A549 (cell line): ENCODE data around the gene NSUN4. TPM values are rescaled to one million over a fixed set of nuclear protein-coding genes. Genes with fewer than 3 reads are reported as not detected.

Source experiments
- ATAC-seq, 2 experiments: fragments of 200-7000 bp in 1 of 2; fragments of >200 bp in 1 of 2; cut with Nextera tagmentation in 1 of 2; cut with Tn5 transposase in 1 of 2; 3 replicates each; pipeline versions ENCODE4 v1.8.0 to v1.9.1; 2018 to 2020; ENCODE audit warnings: mild to moderate bottlenecking in 1 of 2, moderate library complexity in 1 of 2
- CTCF ChIA-PET: fragments of 300-600 bp; sonication (Branson Sonifier 250); formaldehyde crosslinking; extraction: SDS; loops from one replicate; lab custom pipeline; 2021; ENCODE audit warnings: antibody characterized with exemption, inconsistent platforms; lab: Yijun Ruan, JAX
- POLR2A ChIA-PET: fragments of 350-600 bp; formaldehyde crosslinking; extraction: SDS; loops from one replicate; lab custom pipeline; 2021; ENCODE audit warnings: antibody characterized with exemption, inconsistent platforms; lab: Yijun Ruan, JAX
- DNase-seq, 2 experiments: peaks; one replicate each; pipeline versions ENCODE4 v3.0.0 to v3.0.0-alpha.2; 2011 to 2016; ENCODE audit warnings: low read depth in 1 of 2, low spot score in 1 of 2
- FAIRE-seq: peaks from 2 replicates; lab custom pipeline; 2011; peaks lifted over from hg19 to GRCh38; lab: Jason Lieb, UNC
- H3K27ac ChIP-seq, 2 experiments: fragments of >200 bp; sonication (Bioruptor Twin); formaldehyde crosslinking; 3 replicates each; pipeline ENCODE4 v1.5.1; 2016 to 2017
- H3K4me1 ChIP-seq: fragments of >200 bp; sonication (Bioruptor Twin); formaldehyde crosslinking; 3 replicates; pipeline ENCODE4 v1.6.1; 2016
- H3K4me2 ChIP-seq: fragments of >200 bp; sonication (Bioruptor Twin); formaldehyde crosslinking; 3 replicates; pipeline ENCODE4 v1.6.1; 2016
- H3K4me3 ChIP-seq: fragments of >200 bp; sonication (Bioruptor Twin); formaldehyde crosslinking; 3 replicates; pipeline ENCODE4 v1.5.1; 2016
- H3K9me3 ChIP-seq: fragments of >200 bp; sonication (Bioruptor Twin); formaldehyde crosslinking; 3 replicates; pipeline ENCODE4 v1.6.1; 2016
- ATOH8 ChIP-seq: fragments of 250-450 bp; sonication (Bioruptor Pico); IDR thresholded peaks from 2 replicates; pipeline ENCODE4 v1.5.0; 2020; ENCODE audit warnings: low read depth, mild to moderate bottlenecking, moderate library complexity
- BHLHE40 ChIP-seq: IDR thresholded peaks from 2 replicates; pipeline ENCODE4 v1.6.1; 2012; ENCODE audit warnings: low read depth, low read length, inconsistent platforms
- CEBPB ChIP-seq, 2 experiments: fragments of >200 bp in 1 of 2; sonication (Bioruptor Twin) in 1 of 2; formaldehyde crosslinking in 1 of 2; IDR thresholded peaks; 2 replicates each; pipeline ENCODE4 v1.6.1; 2012 to 2016
- CTCF ChIP-seq: fragments of >200 bp; sonication (Bioruptor Twin); formaldehyde crosslinking; IDR thresholded peaks from 3 replicates; pipeline ENCODE4 v1.5.1; 2016
- EHF ChIP-seq: fragments of 250-450 bp; sonication (Bioruptor Pico); IDR thresholded peaks from 2 replicates; pipeline ENCODE4 v1.5.0; 2020; ENCODE audit warnings: mild to moderate bottlenecking
- ELK1 ChIP-seq: fragments of 150-350 bp; IDR thresholded peaks from 2 replicates; pipeline ENCODE4 v1.6.1; 2014; ENCODE audit warnings: low read depth, mild to moderate bottlenecking, low read length
- FOSL2 ChIP-seq, 2 experiments: fragments of 450-650 bp in 1 of 2; fragments of >200 bp in 1 of 2; sonication (Bioruptor Twin) in 1 of 2; formaldehyde crosslinking; IDR thresholded peaks; 2 replicates each; pipeline versions ENCODE4 v1.5.0 to v1.6.1; 2016 to 2020; ENCODE audit warnings: mild to moderate bottlenecking in 1 of 2, moderate library complexity in 1 of 2
- JUN ChIP-seq, 2 experiments: fragments of >200 bp; sonication (Bioruptor Twin); formaldehyde crosslinking; IDR thresholded peaks; 2 replicates in 1 of 2; 3 replicates in 1 of 2; pipeline ENCODE4 v1.6.1; 2016 to 2017
- JUNB ChIP-seq: fragments of >200 bp; sonication (Bioruptor Twin); formaldehyde crosslinking; IDR thresholded peaks from 2 replicates; pipeline ENCODE4 v1.6.1; 2016
- KDM1A ChIP-seq: fragments of 200-600 bp; sonication (generic); IDR thresholded peaks from 2 replicates; pipeline ENCODE4 v1.6.1; 2016; ENCODE audit warnings: low read depth, mild to moderate bottlenecking
- KDM5A ChIP-seq: fragments of 200-600 bp; sonication (generic); IDR thresholded peaks from 2 replicates; pipeline ENCODE4 v1.6.1; 2016; ENCODE audit warnings: antibody characterized with exemption, mild to moderate bottlenecking
- MYC ChIP-seq: IDR thresholded peaks from 2 replicates; pipeline ENCODE4 v1.6.1; 2012; ENCODE audit warnings: mild to moderate bottlenecking, inconsistent platforms, low read length, improper control_type of control experiment, borderline replicate concordance
- NPAS2 ChIP-seq: fragments of 250-450 bp; sonication (Bioruptor Pico); IDR thresholded peaks from 2 replicates; pipeline ENCODE4 v1.8.0; 2022; ENCODE audit warnings: mild to moderate bottlenecking, moderate library complexity, borderline replicate concordance
- POLR2A ChIP-seq: IDR thresholded peaks from 2 replicates; pipeline ENCODE4 v1.6.1; 2012; ENCODE audit warnings: mild to moderate bottlenecking, low read length
- RARB ChIP-seq: fragments of 250-450 bp; sonication (Bioruptor Pico); IDR thresholded peaks from 2 replicates; pipeline ENCODE4 v1.8.0; 2021; ENCODE audit warnings: mild to moderate bottlenecking, moderate library complexity
- RCOR1 ChIP-seq: fragments of 150-350 bp; IDR thresholded peaks from 2 replicates; pipeline ENCODE4 v1.6.1; 2014; ENCODE audit warnings: antibody characterized with exemption, low read length, low read depth
- REST ChIP-seq: fragments of 200-600 bp; sonication (generic); IDR thresholded peaks from 2 replicates; pipeline ENCODE4 v1.6.1; 2016; ENCODE audit warnings: antibody characterized with exemption, mild to moderate bottlenecking, moderate library complexity
- RFX5 ChIP-seq: fragments of 450-650 bp; IDR thresholded peaks from 2 replicates; pipeline ENCODE4 v1.7.1; 2014; ENCODE audit warnings: antibody characterized with exemption, mild to moderate bottlenecking, moderate library complexity
- SREBF2 ChIP-seq: fragments of 450-650 bp; IDR thresholded peaks from 2 replicates; pipeline ENCODE4 v1.6.1; 2014; ENCODE audit warnings: mild to moderate bottlenecking, moderate library complexity
- TFCP2L1 ChIP-seq: fragments of 250-450 bp; sonication (Bioruptor Pico); IDR thresholded peaks from 2 replicates; pipeline ENCODE4 v1.5.0; 2021; ENCODE audit warnings: mild to moderate bottlenecking
- ZFP36 ChIP-seq: fragments of 450-650 bp; IDR thresholded peaks from 2 replicates; pipeline ENCODE4 v1.6.1; 2014; ENCODE audit warnings: borderline replicate concordance; ENCODE audit not compliant: partially characterized antibody
- WGBS: methylation state at CpG from one replicate; pipeline ENCODE4 v1.1.6; 2017; ENCODE audit errors: missing lambda C conversion rate; 5-methylcytosine and 5-hydroxymethylcytosine counted together
- polyA plus RNA-seq, 4 experiments: library from polyadenylated mRNA; depleted of rRNA in 3 of 4; stranded (reverse); fragments of >200 nt; fragmentation: RNase III in 1 of 4; extraction: RNeasy Plus Mini Kit Qiagen cat#74134 plus additional on column Dnase treatment in 1 of 4; gene quantifications; 2 replicates in 3 of 4; 3 replicates in 1 of 4; pipeline ENCODE4 v1.2.3, GENCODE V29; 2011 to 2017
- TF ChIP-seq, protein P1 (sequence below): IDR thresholded peaks from 2 replicates; pipeline ENCODE4 v1.6.1; 2012

NSUN4 gene
- polyA plus RNA-seq, 2 of the 4 experiments (the other 2 are of a cell fraction) = 11.7 to 23.3 TPM

GRCh38 chr1:46408356-46409062, 67.9 kb downstream of the NSUN4 start:
- TF ChIP-seq SREBF2 = no peak
- TF ChIP-seq RFX5 = no peak
- no peak for TF ChIP-seq FOSL2 (IDR thresholded peaks at IDR 0.05)
- TF ChIP-seq FOSL2 (CRISPR knock-in tag; IDR thresholded peaks at IDR 0.05) = no peak
- TF ChIP-seq RCOR1 = no peak
- no peak for TF ChIP-seq JUN (IDR thresholded peaks at IDR 0.05)
- no peak for TF ChIP-seq MYC
- Histone ChIP-seq H3K27ac (no peak overlapping the region), H3K4me2 (no peak overlapping the region), H3K4me3 (no peak overlapping the region), H3K9me3 (no peaks in the 10 kb centered on the region), H3K4me1 (no peaks in the 10 kb centered on the region)
- DNase-seq (no peak), ATAC-seq (no peak), FAIRE-seq (no peak)
- ChIA-PET POLR2A (no interaction called here), CTCF (interaction anchor here (1.0 to 7.1 kb wide), 7 partner anchors 8 to 120 kb away, joined by 3 to 49 read pairs (median 4); no protein-coding TSS in a partner anchor)
- 66% methylated on average over 5 of the region's 12 CpGs for WGBS

DNA sequence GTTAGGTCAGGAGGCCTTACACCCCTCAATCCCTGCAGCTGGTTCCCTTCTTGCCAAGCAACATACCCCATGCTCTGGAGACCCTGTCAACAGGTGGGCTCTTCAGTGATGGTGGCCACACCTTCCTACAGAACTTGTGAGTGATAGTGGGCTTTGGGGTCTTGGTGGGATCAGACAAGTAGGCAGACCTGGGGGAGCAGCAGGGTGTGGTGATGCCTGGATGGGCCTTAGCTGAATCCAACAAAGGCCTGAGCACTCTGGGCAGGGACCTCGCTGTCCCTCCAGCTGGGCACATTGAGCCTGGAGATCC, 68.4 kb downstream of the NSUN4 start:
- Histone ChIP-seq H3K4me3 (no peak overlapping the region), H3K4me1 (no peaks in the 10 kb centered on the region), H3K9me3 (no peaks in the 10 kb centered on the region), H3K27ac (no peak overlapping the region), H3K4me2 (no peak overlapping the region)
- POLR2A ChIA-PET = no interaction called here
- 100% methylated on average over 1 of the region's 1 CpG for WGBS
- FAIRE-seq = no peak
- TF ChIP-seq POLR2A = no peak
- no peak for TF ChIP-seq CTCF
- TF ChIP-seq RARB (CRISPR knock-in tag) = no peak
- TF ChIP-seq CEBPB (IDR thresholded peaks at IDR 0.05) = no peak
- no peak for TF ChIP-seq RFX5
- no peak for TF ChIP-seq KDM1A
- TF ChIP-seq, protein P1, sequence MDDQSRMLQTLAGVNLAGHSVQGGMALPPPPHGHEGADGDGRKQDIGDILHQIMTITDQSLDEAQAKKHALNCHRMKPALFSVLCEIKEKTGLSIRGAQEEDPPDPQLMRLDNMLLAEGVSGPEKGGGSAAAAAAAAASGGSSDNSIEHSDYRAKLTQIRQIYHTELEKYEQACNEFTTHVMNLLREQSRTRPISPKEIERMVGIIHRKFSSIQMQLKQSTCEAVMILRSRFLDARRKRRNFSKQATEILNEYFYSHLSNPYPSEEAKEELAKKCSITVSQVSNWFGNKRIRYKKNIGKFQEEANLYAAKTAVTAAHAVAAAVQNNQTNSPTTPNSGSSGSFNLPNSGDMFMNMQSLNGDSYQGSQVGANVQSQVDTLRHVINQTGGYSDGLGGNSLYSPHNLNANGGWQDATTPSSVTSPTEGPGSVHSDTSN = no peak
- no peak for TF ChIP-seq ELK1
- TF ChIP-seq EHF (CRISPR knock-in tag) = no peak
- TF ChIP-seq ZFP36 = no peak
- TF ChIP-seq JUN (IDR thresholded peaks at IDR 0.05) = no peak
- no peak for TF ChIP-seq ATOH8 (CRISPR knock-in tag)
- TF ChIP-seq REST = no peak
- TF ChIP-seq TFCP2L1 = no peak
- TF ChIP-seq NPAS2 (CRISPR knock-in tag) = no peak
- no peak for TF ChIP-seq JUNB
- TF ChIP-seq KDM5A = no peak
- no peak for TF ChIP-seq BHLHE40
- no peak for TF ChIP-seq SREBF2
- DNase-seq = no peak
- CTCF ChIA-PET = interaction anchor here (0.9 to 7.1 kb wide), 6 partner anchors 9 to 125 kb away, joined by 3 to 49 read pairs (median 4); no protein-coding TSS in a partner anchor
- no peak for ATAC-seq
